ENCODE data around the gene EIF3F.

GRCh38 chr11:8023831-8024555 is 36.9 kb downstream of the EIF3F start:
- TF ChIP-seq CTCF (IDR thresholded peaks at IDR 0.05) (no peak), POLR2A (IDR thresholded peaks at IDR 0.05) (no peak)

Data from suprapubic skin (tissue), 3 donors.